HepG2 (cell line): ENCODE results near the gene RTN3. TPM values are rescaled to one million over a fixed set of nuclear protein-coding genes. Genes with fewer than 3 reads are reported as not detected.

Source experiments
- BCLAF1 ChIP-seq: fragments of 450-650 bp; IDR thresholded peaks from 2 replicates; pipeline ENCODE4 v1.6.1; 2017; ENCODE audit warnings: mild to moderate bottlenecking
- PHF21A ChIP-seq: sonication (generic); formaldehyde crosslinking; IDR thresholded peaks from 2 replicates; pipeline ENCODE4 v1.5.0; 2020; ENCODE audit warnings: mild to moderate bottlenecking, missing genetic modification reagents
- POGZ ChIP-seq: sonication (generic); formaldehyde crosslinking; IDR thresholded peaks from 2 replicates; pipeline ENCODE4 v1.4.0; 2020; ENCODE audit warnings: mild to moderate bottlenecking, missing genetic modification reagents
- REST ChIP-seq, 2 experiments: IDR thresholded peaks; 2 replicates each; pipeline ENCODE4 v1.6.1; 2011 to 2012; ENCODE audit warnings: low read length in 2 of 2, borderline replicate concordance in 1 of 2, low read depth in 1 of 2, mild to moderate bottlenecking in 1 of 2, moderate library complexity in 1 of 2
- SRSF9 ChIP-seq: fragments of 200-400 bp; formaldehyde crosslinking; IDR thresholded peaks from 2 replicates; pipeline ENCODE4 v1.6.1; 2018; ENCODE audit warnings: borderline replicate concordance, mild to moderate bottlenecking, low read depth, low read length; ENCODE audit not compliant: insufficient read depth, poor library complexity, severe bottlenecking
- SUZ12 ChIP-seq: fragments of 150-350 bp; IDR thresholded peaks from 2 replicates; pipeline ENCODE4 v1.6.1; 2014; ENCODE audit warnings: low read depth, low read length
- TEF ChIP-seq: sonication (generic); formaldehyde crosslinking; IDR thresholded peaks from 2 replicates; pipeline ENCODE4 v1.5.0; 2020; ENCODE audit warnings: missing genetic modification reagents
- THAP11 ChIP-seq: IDR thresholded peaks from 2 replicates; pipeline ENCODE4 v1.6.1; 2016; ENCODE audit warnings: missing biosample characterization, missing genetic modification reagents
- ZFP36L1 ChIP-seq: sonication (generic); formaldehyde crosslinking; IDR thresholded peaks from 2 replicates; pipeline ENCODE4 v1.8.0; 2022; ENCODE audit warnings: mild to moderate bottlenecking, missing genetic modification reagents, moderate library complexity
- polyA plus RNA-seq, 8 experiments: library from polyadenylated mRNA; depleted of rRNA in 3 of 8; stranded (reverse) in 7 of 8; unstranded in 1 of 8; fragments of >200 nt; fragmentation: Illumina TruSeq in 4 of 8; extraction: Trizol in 4 of 8; gene quantifications; 2 replicates each; pipeline versions ENCODE4 v1.2.1 to v1.2.3, GENCODE V29; 2011 to 2016; ENCODE audit warnings: low read depth in 4 of 8, missing spikeins in 1 of 8, mixed read lengths in 1 of 8; ENCODE audit not compliant: insufficient read depth in 1 of 8
- total RNA-seq, 5 experiments: library from RNA; depleted of rRNA; stranded (reverse); fragments of >200 nt; fragmentation: Illumina TruSeq; extraction: Trizol; gene quantifications; 2 replicates each; pipeline ENCODE4 v1.2.3, GENCODE V29; 2016; ENCODE audit warnings: low read depth in 1 of 5
- TF ChIP-seq, protein P1 (sequence below): sonication (generic); formaldehyde crosslinking; IDR thresholded peaks from 2 replicates; pipeline ENCODE4 v1.4.0; 2020; ENCODE audit warnings: missing genetic modification reagents
- TF ChIP-seq, protein P2 (sequence below): sonication (generic); formaldehyde crosslinking; conservative IDR thresholded peaks from 2 replicates; pipeline ENCODE4 v1.4.0; 2020; ENCODE audit warnings: missing genetic modification reagents
- TF ChIP-seq, protein P3 (sequence below): sonication (generic); formaldehyde crosslinking; IDR thresholded peaks from 2 replicates; pipeline ENCODE4 v1.4.0; 2020; ENCODE audit warnings: missing genetic modification reagents

RTN3 gene
- total and polyA plus RNA-seq, 2 of the 13 experiments (the other 11 are each of a cell fraction or from before 2014, with no cell fraction given) = 32.2 to 41.1 TPM

GRCh38 chr11:63681321-63682065 is at the start of gene RTN3 (continued):
- no peak for TF ChIP-seq SRSF9
- TF ChIP-seq SUZ12 = no peak
- no peak for TF ChIP-seq BCLAF1
- TF ChIP-seq THAP11 = peak; percentile 54
- peak; percentile 31; the same call in 1 of the 2 replicates for TF ChIP-seq POGZ (CRISPR knock-in tag)
- TF ChIP-seq, protein P1, sequence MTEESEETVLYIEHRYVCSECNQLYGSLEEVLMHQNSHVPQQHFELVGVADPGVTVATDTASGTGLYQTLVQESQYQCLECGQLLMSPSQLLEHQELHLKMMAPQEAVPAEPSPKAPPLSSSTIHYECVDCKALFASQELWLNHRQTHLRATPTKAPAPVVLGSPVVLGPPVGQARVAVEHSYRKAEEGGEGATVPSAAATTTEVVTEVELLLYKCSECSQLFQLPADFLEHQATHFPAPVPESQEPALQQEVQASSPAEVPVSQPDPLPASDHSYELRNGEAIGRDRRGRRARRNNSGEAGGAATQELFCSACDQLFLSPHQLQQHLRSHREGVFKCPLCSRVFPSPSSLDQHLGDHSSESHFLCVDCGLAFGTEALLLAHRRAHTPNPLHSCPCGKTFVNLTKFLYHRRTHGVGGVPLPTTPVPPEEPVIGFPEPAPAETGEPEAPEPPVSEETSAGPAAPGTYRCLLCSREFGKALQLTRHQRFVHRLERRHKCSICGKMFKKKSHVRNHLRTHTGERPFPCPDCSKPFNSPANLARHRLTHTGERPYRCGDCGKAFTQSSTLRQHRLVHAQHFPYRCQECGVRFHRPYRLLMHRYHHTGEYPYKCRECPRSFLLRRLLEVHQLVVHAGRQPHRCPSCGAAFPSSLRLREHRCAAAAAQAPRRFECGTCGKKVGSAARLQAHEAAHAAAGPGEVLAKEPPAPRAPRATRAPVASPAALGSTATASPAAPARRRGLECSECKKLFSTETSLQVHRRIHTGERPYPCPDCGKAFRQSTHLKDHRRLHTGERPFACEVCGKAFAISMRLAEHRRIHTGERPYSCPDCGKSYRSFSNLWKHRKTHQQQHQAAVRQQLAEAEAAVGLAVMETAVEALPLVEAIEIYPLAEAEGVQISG = no peak; the same call in 1 of the 2 replicates
- TF ChIP-seq PHF21A (CRISPR knock-in tag) = peak; percentile 72
- 0 out of 4 replicates have a peak, but pooled peaks of 1 of the 2 experiments have one; percentile 33 for TF ChIP-seq REST (IDR thresholded peaks at IDR 0.05; ENCODE audit: borderline replicate concordance in 1 of 2, low read depth in 1 of 2, low read length in 2 of 2)
- TF ChIP-seq, protein P2, sequence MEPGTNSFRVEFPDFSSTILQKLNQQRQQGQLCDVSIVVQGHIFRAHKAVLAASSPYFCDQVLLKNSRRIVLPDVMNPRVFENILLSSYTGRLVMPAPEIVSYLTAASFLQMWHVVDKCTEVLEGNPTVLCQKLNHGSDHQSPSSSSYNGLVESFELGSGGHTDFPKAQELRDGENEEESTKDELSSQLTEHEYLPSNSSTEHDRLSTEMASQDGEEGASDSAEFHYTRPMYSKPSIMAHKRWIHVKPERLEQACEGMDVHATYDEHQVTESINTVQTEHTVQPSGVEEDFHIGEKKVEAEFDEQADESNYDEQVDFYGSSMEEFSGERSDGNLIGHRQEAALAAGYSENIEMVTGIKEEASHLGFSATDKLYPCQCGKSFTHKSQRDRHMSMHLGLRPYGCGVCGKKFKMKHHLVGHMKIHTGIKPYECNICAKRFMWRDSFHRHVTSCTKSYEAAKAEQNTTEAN (CRISPR knock-in tag) = peak; percentile 49; the same call in 1 of the 2 replicates
- TF ChIP-seq, protein P3, sequence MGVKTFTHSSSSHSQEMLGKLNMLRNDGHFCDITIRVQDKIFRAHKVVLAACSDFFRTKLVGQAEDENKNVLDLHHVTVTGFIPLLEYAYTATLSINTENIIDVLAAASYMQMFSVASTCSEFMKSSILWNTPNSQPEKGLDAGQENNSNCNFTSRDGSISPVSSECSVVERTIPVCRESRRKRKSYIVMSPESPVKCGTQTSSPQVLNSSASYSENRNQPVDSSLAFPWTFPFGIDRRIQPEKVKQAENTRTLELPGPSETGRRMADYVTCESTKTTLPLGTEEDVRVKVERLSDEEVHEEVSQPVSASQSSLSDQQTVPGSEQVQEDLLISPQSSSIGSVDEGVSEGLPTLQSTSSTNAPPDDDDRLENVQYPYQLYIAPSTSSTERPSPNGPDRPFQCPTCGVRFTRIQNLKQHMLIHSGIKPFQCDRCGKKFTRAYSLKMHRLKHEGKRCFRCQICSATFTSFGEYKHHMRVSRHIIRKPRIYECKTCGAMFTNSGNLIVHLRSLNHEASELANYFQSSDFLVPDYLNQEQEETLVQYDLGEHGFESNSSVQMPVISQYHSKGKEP = peak; percentile 42; the same call in 1 of the 2 replicates
- no peak; the same call in 1 of the 2 replicates for TF ChIP-seq ZFP36L1
- no peak for TF ChIP-seq TEF (CRISPR knock-in tag)
